Lung (tissue), 12 donors: ENCODE results near the gene FOXP3. TPM values are rescaled to one million over a fixed set of nuclear protein-coding genes. Genes with fewer than 3 reads are reported as not detected.

Experiments
- ATAC-seq: fragments of 200-7000 bp; cut with Tn5 transposase; one replicate; pipeline ENCODE4 v1.9.1; 2020; ENCODE audit warnings: moderate number of reproducible peaks; ENCODE audit not compliant: insufficient read depth, low FRiP score
- DNase-seq, 3 donors: peaks; one replicate each; pipeline ENCODE4 v3.0.0-alpha.2; 2013 to 2017
- H3K27ac ChIP-seq, 2 donors: one replicate each; pipeline ENCODE4 v1.5.1; 2013; ENCODE audit warnings: mild to moderate bottlenecking in 2 of 2, moderate library complexity in 2 of 2, control low read depth in 1 of 2, inconsistent platforms in 1 of 2, low read depth in 1 of 2, low read length in 1 of 2
- H3K27me3 ChIP-seq, 3 donors: one replicate each; pipeline ENCODE4 v1.5.1; 2013; ENCODE audit warnings: low read length in 2 of 3; ENCODE audit not compliant: control insufficient read depth in 3 of 3, insufficient read depth in 3 of 3
- H3K36me3 ChIP-seq, 4 donors: one replicate each; pipeline ENCODE4 v1.5.1; 2013; ENCODE audit warnings: low read length in 4 of 4, mild to moderate bottlenecking in 1 of 4, moderate library complexity in 1 of 4; ENCODE audit not compliant: control insufficient read depth in 4 of 4, insufficient read depth in 4 of 4
- H3K4me1 ChIP-seq, 5 donors: one replicate each; pipeline ENCODE4 v1.5.1; 2013; ENCODE audit warnings: low read length in 5 of 5, mild to moderate bottlenecking in 2 of 5, moderate library complexity in 1 of 5; ENCODE audit not compliant: control insufficient read depth in 5 of 5, insufficient read depth in 5 of 5
- H3K4me3 ChIP-seq: one replicate; pipeline ENCODE4 v1.5.1; 2013; ENCODE audit warnings: mild to moderate bottlenecking, control low read depth, moderate library complexity
- H3K9ac ChIP-seq, 2 donors: one replicate each; pipeline ENCODE4 v1.5.1; 2013; ENCODE audit warnings: low read length in 2 of 2, control low read depth in 1 of 2; ENCODE audit not compliant: insufficient read depth in 1 of 2
- H3K9me3 ChIP-seq, 4 donors: one replicate each; pipeline ENCODE4 v1.5.1; 2013; ENCODE audit warnings: low read length in 3 of 4, mild to moderate bottlenecking in 1 of 4, moderate library complexity in 1 of 4; ENCODE audit not compliant: control insufficient read depth in 4 of 4, insufficient read depth in 3 of 4
- WGBS, 2 donors: extraction: QIAGEN DNeasy Blood & Tissue Kit; methylation state at CpG; one replicate each; pipeline ENCODE4 v1.1.7; 2013; 5-methylcytosine and 5-hydroxymethylcytosine counted together
- polyA plus RNA-seq, 2 donors: library from polyadenylated mRNA; stranded (reverse); fragments of 200-250 nt; gene quantifications; one replicate each; pipeline ENCODE4 v1.2.1, GENCODE V29; 2013
- total RNA-seq, 2 donors: library from RNA; depleted of rRNA in 1 of 2; stranded (reverse); fragments of >200 nt in 1 of 2; gene quantifications; one replicate each; pipeline ENCODE4 v1.2.1, GENCODE V29; 2014 to 2021
- TF ChIP-seq, protein P1 (sequence below): IDR thresholded peaks from 2 replicates; pipeline ENCODE4 v1.5.1; 2012; ENCODE audit warnings: mild to moderate bottlenecking; ENCODE audit errors: control extremely low read depth, extremely low read depth
- donor health status: control.
- donor health status: control.
- donor health status: Bipolar disorder and iron deficiency.
- donor health status: healthy.
- donor health status: DM: yes; HTN: yes; CAD: no.

Gene FOXP3
- total and polyA plus RNA-seq, 4 donors, result 0.12 to 1.4 (median 0.48) TPM

DNA sequence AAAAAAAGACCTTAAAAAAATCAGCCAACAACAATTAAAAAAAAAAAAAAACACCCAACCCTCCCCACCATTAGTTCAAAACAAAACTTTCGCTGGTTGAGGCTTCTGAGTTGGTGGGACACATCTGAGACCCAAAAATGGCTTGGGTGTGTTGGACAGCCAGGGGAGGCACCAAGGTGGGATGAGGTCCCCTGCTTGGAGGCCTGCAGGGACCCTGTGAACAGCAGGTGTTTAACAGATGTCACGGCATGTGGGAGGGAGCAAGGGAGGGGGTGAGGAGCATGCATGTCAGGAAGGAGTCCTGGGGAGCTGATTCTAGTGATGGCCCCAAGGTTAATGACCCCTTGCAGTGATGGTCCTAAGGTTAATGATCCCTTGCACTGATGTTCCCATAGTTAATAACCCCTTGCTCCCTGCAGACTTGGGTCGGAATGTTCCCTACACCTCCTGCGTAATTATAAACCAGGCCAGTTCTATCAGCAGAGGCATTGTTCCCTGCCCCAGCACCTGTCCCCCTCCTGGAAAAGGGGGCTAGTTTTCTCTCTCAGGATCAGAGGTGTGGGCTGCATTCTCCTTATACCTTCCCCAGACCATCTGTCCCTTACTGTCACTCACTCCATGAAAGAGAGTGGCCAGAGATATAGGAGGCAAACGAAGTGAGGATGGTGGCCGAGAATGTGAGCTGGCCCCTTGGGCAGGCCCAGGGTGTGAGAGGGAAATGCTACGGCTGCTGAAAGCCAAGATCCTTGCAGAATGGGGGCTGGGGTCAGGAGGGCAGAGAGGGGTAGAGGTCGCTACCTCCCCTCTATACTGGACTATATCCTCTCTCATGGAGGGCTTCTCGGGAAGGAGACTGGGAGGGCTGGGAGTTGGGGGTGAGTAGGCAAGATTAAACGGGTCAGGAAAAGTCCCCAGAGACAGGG is 2.3 kb upstream of the FOXP3 start:
- no peak for ATAC-seq
- H3K36me3 ChIP-seq, result no peaks in the 10 kb centered on the region
- no peak for DNase-seq
- no peak overlapping the region for H3K9ac ChIP-seq
- H3K4me1 ChIP-seq, result peaks cover 0 to 6% (median 0%) of the 10 kb centered on the region in 5 donors
- H3K9me3 ChIP-seq, result peaks cover 0 to 3% (median 1%) of the 10 kb centered on the region in 4 donors
- H3K4me3 ChIP-seq, result no peak overlapping the region
- WGBS, 2 donors, result 74 to 91% methylated on average over 10 of the region's 10 CpGs
- no peaks in the 10 kb centered on the region for H3K27me3 ChIP-seq
- H3K27ac ChIP-seq, result no peak overlapping the region
- TF ChIP-seq, protein P1, sequence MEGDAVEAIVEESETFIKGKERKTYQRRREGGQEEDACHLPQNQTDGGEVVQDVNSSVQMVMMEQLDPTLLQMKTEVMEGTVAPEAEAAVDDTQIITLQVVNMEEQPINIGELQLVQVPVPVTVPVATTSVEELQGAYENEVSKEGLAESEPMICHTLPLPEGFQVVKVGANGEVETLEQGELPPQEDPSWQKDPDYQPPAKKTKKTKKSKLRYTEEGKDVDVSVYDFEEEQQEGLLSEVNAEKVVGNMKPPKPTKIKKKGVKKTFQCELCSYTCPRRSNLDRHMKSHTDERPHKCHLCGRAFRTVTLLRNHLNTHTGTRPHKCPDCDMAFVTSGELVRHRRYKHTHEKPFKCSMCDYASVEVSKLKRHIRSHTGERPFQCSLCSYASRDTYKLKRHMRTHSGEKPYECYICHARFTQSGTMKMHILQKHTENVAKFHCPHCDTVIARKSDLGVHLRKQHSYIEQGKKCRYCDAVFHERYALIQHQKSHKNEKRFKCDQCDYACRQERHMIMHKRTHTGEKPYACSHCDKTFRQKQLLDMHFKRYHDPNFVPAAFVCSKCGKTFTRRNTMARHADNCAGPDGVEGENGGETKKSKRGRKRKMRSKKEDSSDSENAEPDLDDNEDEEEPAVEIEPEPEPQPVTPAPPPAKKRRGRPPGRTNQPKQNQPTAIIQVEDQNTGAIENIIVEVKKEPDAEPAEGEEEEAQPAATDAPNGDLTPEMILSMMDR, result no peak

DNA sequence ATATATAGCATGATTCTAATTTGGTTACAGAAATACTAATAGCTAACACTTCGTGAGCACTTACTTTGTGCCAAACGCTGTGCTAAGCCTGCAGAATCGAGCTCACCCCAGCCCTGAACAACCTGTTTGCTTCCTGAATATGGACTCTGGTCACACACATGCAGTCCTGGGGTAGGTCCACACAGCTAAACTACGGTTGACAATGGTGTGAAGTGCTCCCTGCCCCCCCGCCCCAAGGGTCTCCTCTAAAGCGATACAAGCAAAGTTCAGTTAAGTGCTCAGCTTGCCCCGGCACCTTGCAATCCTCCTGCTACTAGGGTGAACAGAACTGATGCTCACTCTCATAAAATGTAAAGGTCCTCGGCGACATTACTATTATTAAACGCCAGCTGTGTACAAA is 879 bp downstream of the FOXP3 start:
- WGBS, 2 donors, result 79 to 92% methylated on average over 10 of the region's 10 CpGs
- H3K4me3 ChIP-seq, result no peak overlapping the region
- H3K36me3 ChIP-seq, result no peaks in the 10 kb centered on the region
- no peaks in the 10 kb centered on the region for H3K4me1 ChIP-seq
- H3K27me3 ChIP-seq, result no peaks in the 10 kb centered on the region
- H3K27ac ChIP-seq, result no peak overlapping the region
- H3K9ac ChIP-seq, result no peak overlapping the region
- TF ChIP-seq, protein P1, result no peak
- DNase-seq (no peak), ATAC-seq (no peak)
- peaks cover 0 to 3% (median 0%) of the 10 kb centered on the region in 4 donors for H3K9me3 ChIP-seq

DNA sequence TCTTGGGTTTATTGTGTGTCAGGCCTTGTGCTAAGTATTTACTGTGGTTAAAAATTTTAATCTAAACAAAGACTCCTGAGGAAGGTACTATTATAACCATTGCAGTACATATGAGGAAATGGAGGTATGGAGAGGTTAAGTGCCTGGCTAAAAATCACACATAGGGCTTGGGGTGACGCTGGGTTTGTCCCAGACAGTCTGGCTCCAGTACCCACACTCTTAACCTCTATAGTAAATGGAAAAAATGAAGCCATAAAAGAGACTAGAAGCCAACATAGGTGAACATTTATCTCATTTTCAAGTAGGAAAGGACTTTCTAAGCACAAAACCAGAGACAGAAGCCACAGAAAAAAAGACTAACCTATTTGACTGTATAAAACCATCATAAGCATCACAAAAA is 1.9 kb downstream of the FOXP3 start:
- Histone ChIP-seq H3K4me3 (no peak overlapping the region), H3K36me3 (no peaks in the 10 kb centered on the region), H3K27me3 (no peaks in the 10 kb centered on the region), H3K9ac (no peak overlapping the region), H3K4me1 (no peaks in the 10 kb centered on the region), H3K27ac (no peak overlapping the region), H3K9me3 (peaks cover 0 to 3% (median 0%) of the 10 kb centered on the region in 4 donors)
- DNase-seq (no peak), ATAC-seq (no peak)
- WGBS, 2 donors, result 40 to 85% methylated on average over 1 of the region's 1 CpG
- TF ChIP-seq, protein P1, result no peak
